ENCODE measurements around the gene CARD14.

CARD14 gene

GRCh38 chr17:80213643-80213975 is 43.8 kb downstream of the CARD14 start:
- no peak for DNase-seq

GRCh38 chr17:80214012-80214877 is 44.4 kb downstream of the CARD14 start:
- no peak for DNase-seq

GRCh38 chr17:80214878-80215210 is 45.0 kb downstream of the CARD14 start:
- DNase-seq: no peak

- no peak for DNase-seq
Measured at GRCh38 chr17:80216473-80217456, 46.9 kb downstream of the CARD14 start.

GRCh38 chr17:80217703-80218362 is 48.0 kb downstream of the CARD14 start:
- DNase-seq: no peak

GRCh38 chr17:80218391-80218790 is 48.6 kb downstream of the CARD14 start:
- DNase-seq: no peak

- DNase-seq: peak; percentile 62 to 83 (median 72)
Measured at GRCh38 chr17:80219013-80219762, 49.4 kb downstream of the CARD14 start.

GRCh38 chr17:80219763-80220053 is 49.9 kb downstream of the CARD14 start:
- no peak for DNase-seq

- DNase-seq: peak in 3 of 4 experiments; percentile 13 to 50 (median 27)
Measured at GRCh38 chr17:80220054-80220735, 50.4 kb downstream of the CARD14 start, which contains the start of the genes SGSH and SLC26A11. Gene SGSH (minus strand): TSS chr17:80220333. CDS start chr17:80220313, 20 bp downstream. Gene SLC26A11 (plus strand): TSS chr17:80220427. CDS start chr17:80221561, 1,134 bp downstream.

GRCh38 chr17:80220736-80221215 is 50.9 kb downstream of the CARD14 start:
- no peak for DNase-seq

- DNase-seq: no peak
Measured at GRCh38 chr17:80221351-80222105, 51.7 kb downstream of the CARD14 start.

GRCh38 chr17:80222376-80223141 is 52.7 kb downstream of the CARD14 start:
- no peak for DNase-seq

GRCh38 chr17:80223142-80223815 is 53.4 kb downstream of the CARD14 start:
- DNase-seq: no peak

- no peak for DNase-seq
Measured at GRCh38 chr17:80223838-80224497, 54.1 kb downstream of the CARD14 start.

- DNase-seq: no peak
Measured at GRCh38 chr17:80224683-80225082, 54.9 kb downstream of the CARD14 start.

- no peak for DNase-seq
Measured at GRCh38 chr17:80225230-80225629, 55.4 kb downstream of the CARD14 start.

- no peak for DNase-seq
Measured at GRCh38 chr17:80227156-80227555, 57.3 kb downstream of the CARD14 start.

GRCh38 chr17:80227666-80228065 is 57.8 kb downstream of the CARD14 start:
- no peak for DNase-seq

GRCh38 chr17:80228477-80228876 is 58.6 kb downstream of the CARD14 start:
- no peak for DNase-seq

All from activated naive CD4-positive, alpha-beta T cell (primary cell).